GM19324 (cell line): ENCODE results near the gene APBB2.

Source experiments
- ATAC-seq: cut with Tn5 transposase; IDR thresholded peaks from one replicate; pipeline ENCODE4 v1.9.1; 2021; ENCODE audit warnings: mild to moderate bottlenecking, moderate library complexity; ENCODE audit not compliant: unreplicated experiment, low FRiP score

Gene APBB2

DNA sequence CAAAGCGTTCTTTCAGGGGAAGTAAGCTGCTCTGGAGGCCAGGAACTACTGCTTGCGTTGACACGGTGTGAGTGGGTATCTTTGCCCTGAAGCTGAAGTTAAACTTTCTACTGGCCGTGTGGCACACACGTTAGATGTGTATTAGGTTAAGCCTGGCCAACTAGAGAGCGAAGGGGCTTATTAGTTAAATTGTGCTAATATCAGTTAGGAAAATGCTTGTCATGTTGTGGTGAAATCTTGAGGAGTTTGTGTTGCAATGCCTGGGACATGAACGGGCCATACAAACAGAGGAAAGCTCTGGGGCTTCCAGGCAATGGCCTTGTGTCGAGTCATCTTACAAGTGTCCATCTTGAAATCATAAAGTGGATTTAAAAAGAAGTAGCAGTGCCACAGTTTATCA, 402.0 kb downstream of the APBB2 start:
- ATAC-seq, result no peak

DNA sequence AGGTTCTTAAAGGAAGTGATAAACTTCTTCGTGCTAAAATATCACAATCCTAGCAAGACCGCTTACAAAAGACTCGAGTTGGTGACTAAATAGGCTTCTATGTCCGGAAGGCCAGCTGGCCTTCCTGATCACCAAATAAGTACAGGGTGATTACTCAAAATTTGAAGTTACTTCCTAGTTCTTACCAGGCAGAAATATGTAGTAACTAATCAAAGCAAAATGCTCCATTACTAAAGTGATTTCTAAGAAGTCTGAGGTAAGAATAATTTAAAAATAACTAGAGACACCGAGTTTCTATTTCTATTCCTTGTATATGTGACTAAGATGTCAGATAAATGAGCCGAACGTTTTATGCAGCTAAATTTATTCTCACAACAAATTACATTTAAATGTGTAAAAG, 402.4 kb downstream of the APBB2 start:
- no peak for ATAC-seq

DNA sequence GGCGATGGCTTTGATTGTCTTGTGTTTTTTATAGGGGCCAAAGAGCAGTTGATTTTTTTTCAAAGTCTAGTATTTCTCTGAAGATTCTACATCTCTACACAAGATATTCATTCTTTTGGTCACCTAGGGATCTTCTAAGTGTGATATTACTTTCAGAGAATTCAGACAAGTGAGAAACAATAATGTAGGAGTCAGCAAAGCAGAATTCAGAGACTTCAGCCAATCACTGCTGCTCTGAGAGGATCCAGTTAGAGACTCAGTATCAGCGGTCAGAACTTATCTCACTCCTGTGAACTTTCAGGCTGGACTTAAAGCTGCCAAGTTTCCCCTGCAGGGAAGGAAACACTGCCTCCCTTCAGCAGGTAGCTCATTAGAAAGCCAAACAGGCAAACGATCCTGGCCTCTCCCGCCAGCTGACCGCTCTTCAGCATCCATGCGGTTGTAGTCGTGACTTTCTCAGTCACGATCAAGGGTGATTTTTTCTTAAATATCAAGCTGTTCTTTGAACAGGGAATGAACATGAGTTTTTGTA, 405.4 kb downstream of the APBB2 start:
- no peak for ATAC-seq

DNA sequence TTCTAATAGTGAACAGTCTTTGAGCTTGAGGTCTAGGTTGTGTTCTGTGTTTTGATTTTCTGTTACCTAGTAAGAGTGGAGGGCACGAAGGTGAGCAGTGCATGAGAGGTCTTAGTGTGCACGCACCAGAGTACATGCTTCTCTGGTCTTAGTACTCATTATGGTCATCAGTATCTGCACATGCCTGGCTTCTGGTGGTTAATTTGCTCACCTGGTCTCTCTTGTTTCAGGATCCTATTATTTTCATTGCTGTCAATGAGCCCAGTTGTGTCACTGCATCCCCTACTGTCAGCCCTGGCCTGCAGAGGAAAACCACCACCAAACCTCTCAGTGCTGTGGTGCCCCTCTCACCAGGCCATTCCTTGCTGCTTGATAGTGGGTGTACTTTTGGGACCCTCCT, 409.7 kb downstream of the APBB2 start:
- no peak for ATAC-seq

DNA sequence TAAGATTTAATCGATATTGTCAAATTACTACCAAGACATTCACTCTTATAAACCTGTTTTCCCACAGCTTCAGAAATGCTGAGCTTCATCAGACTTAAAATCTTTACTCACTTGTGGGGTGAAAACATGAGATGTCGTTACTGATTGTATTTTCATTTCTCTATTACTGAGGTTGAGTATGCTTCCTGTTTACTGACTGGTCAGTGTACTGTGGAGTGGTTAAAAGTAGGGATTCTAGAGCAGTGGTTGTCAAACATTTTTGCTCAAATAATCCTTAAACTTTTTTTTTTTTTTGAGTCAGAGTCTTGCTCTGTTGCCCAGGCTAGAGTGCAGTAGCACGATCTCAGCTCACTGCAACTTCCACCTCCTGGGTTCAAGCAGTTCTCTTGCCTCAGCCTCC, 414.3 kb downstream of the APBB2 start:
- peak; percentile 78 for ATAC-seq

DNA sequence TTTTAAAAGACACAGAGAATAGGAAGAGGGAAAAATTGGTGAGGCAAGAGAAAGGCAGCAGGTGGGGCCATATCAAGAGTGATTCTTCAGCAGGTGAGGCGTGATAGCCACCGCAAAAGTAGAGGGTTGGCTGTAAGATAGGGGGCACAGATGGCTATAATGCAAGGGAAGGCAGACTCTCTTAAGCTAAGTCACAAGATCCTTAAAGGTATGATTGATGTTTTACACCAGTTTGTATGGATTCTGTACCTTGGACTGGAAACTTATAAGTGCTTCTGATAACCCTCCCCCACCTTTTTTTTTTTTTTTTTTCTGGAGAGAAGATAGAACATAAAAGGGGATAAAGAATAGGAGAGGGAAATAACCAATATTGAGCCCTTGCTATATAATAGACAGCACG, 424.6 kb downstream of the APBB2 start:
- ATAC-seq, result no peak

DNA sequence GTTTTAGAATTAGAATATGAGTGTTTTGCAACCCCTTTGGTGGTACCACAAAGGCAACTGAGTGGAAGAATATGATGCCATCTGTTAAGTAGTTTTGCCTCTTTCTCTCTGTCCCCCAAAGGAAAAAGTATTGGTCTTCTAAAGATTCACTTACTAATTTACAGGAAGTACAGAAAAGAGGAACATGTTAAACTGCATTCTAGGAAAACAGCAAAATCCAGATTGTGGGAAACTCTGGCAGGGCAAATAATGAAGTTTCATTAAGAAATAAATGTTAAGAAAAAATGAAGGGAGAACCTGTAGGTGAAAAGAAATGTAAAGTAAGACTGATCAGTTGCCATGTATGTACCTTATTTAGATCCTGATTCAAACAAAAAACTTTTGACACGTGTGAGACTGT, 425.3 kb downstream of the APBB2 start:
- no peak for ATAC-seq

DNA sequence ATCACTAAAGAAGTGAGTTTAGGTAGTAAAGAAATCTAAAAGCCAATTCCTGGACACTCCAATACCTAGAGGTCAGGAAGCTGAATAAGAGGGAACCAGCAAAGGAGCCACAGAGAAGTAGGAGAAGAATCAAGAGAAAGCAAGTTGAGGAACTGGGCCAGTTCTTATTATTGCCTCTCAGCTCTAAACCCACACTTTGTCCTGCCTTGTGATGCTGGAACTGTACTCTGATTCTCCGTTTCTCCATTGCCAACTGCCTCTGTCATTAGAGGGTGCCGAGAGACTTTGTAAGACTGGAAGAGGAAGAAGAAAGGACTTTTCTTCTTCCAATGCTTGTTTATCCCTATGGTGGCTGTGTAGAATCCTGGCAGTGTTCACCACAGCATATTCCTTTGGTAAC, 426.0 kb downstream of the APBB2 start:
- no peak for ATAC-seq

DNA sequence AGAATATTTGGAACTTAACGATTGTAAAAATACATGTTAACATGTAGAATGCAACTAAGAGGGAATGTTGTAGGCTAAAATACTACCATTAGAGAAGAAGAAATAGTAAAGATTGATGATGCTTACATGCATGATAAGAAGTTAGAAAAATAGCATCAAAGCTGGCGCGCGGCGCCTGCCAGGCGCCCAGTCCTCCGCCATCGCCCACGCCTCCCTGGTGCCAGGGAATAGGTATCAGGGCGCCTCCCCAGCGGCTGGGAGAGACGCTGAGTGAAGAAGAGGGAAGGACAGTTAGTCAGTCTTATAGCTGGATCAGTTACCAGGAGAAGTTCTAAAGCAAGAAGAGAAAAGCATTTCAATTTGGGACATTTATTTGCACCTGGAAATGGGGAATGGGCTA, 428.6 kb downstream of the APBB2 start:
- no peak for ATAC-seq

DNA sequence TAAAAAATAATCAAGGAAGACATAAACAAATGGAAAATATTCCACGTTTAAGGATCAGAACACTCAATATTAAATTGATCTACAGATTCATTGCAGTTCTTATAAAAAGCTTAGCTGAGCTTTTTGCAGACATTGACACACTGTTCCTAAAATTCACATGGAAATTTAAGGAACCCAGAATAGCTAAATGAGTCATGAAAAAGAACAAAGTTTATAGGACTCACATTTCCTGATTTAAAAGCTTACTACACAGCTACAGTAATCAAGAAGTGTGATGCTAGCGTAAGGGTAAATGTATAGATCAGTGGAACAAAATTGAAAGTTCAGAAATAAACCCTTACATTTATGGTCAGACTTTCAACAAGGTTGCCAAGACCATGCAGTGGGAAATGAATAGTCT, 431.5 kb downstream of the APBB2 start:
- no peak for ATAC-seq

DNA sequence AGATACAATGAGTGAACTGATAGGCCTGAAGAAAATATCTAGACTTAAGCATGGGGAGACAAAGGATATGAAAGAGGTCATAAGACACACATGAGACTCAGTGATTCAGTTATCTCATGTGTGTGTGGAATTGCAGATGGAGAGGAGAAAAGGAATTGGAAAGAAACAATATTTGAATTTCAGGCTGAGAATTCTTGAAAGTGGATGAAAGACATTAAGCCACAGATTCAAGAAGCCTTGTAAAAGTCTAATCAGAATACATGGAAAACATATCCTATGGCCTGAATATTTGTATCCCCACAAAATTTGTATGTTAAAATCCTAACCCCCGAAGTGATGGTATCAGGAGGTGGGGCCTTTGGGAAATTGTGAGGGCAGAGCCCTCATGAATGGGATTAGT, 436.3 kb downstream of the APBB2 start:
- ATAC-seq, result no peak

DNA sequence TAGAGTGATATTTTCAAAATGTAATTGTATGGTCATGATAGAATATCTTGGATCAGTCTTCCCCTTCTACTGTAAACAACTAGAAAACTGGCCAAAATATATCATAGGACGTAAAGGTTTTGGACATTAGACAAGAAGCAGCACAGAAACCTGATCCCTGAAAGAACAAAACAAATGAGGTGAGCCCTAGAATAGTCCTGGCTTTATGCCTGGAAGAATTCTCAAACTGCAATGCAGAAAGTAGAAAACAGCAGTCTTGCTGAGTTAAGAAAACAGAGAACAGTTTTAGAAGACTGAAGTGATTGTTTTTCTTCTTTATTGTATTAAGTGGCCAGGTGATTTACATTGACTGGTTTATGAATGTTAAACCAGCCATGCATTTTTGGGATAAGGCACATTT, 445.1 kb downstream of the APBB2 start:
- ATAC-seq, result no peak

DNA sequence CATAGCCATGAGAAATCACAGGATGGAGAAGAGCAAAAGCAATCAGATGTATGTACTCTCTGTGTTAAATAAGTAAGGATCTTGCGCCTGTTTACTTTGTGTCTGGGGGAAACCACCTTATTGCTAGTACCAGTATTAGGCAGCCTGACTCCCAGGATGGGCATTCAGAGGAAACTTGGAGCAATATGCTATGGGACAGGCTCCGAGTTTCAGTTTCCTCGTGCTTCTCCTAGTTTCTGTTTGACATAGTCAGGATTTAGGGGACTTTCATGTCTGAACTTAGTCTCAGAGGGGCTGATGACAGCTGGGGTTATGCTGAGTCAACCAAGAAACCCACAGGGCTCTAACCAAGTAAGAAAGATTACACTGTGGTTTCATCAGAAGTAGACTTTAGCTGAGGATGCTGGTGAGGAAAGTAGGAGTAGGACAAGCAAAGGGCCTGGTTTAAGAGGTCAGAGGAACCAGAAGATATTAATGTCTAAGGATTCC, 451.1 kb downstream of the APBB2 start:
- ATAC-seq, result peak; percentile 96
